ENCODE results near the gene MOSMO. TPM values are rescaled to one million over a fixed set of nuclear protein-coding genes. Genes with fewer than 3 reads are reported as not detected.

MOSMO gene
- total RNA-seq, 2 donors from 2014 or later: 10.9 to 14.2 TPM

DNA sequence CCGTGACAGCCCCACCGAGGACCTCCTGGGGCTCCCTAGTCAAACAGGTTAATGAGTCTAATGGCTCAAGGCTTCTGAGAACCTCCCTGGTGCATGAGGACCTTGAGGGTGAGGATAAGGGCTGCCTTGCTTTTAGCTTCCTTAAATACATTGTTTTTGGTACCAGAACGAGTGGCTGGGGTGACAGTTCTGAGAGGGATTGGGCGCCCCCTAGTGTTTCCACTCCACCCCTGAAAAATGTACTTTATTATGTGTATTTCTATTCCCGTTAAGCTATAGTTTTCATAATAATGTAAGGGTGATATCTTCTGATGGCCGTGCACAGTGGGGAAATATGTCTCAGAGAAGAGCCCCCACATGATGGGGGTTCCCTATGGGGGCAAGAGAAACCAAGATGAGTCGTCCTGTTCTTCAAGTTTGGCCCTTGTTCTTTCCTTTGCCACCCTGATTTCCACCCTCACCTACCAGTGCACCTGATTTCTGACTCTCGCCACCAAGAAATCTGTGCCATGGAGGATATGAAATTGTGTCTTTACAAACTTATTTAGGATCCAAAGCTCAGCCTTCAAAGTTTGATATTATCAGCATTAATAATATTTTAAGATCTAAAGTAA lies 69.9 kb downstream of the MOSMO start:
- H3K9me3 Mint-ChIP-seq: no peaks in the 10 kb centered on the region
- peak; percentile 60 for ATAC-seq (replicated peaks)
- H3K4me1 Mint-ChIP-seq: no peaks in the 10 kb centered on the region
- H3K4me3 Mint-ChIP-seq: no peak overlapping the region
- H3K36me3 Mint-ChIP-seq (ENCODE audit: low read depth): peaks cover 31% of the 10 kb centered on the region
- H3K27me3 Mint-ChIP-seq: no peaks in the 10 kb centered on the region
- no peak overlapping the region for H3K27ac Mint-ChIP-seq

- Mint-ChIP-seq H3K4me1 (no peaks in the 10 kb centered on the region), H3K27ac (no peak overlapping the region), H3K9me3 (no peaks in the 10 kb centered on the region), H3K4me3 (no peak overlapping the region), H3K27me3 (no peaks in the 10 kb centered on the region), H3K36me3 (ENCODE audit: low read depth) (peaks cover 32% of the 10 kb centered on the region)
- no peak for ATAC-seq (replicated peaks)
These were observed 70.7 kb downstream of the MOSMO start for GRCh38 chr16:22078656-22079055.

DNA sequence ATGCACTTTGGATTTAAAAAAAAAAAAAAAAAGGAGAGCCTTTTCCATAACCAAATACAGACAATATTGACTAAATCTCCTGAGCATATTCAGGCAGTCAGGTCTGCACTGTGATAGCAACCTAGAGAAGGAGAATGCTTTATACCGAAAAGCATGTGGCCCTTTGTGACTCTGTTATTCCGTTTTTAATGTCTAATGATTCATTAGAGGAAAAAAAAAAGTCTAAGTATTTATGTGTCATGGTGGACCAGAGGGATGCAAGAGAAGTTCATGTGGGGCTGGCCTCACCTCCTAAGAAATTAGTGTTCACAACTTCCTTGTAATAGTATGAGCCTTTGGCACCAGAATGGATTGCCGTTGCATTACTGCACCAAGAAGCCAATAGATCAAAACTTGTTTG lies 73.1 kb downstream of the MOSMO start:
- Mint-ChIP-seq H3K27ac (no peak overlapping the region), H3K4me1 (no peaks in the 10 kb centered on the region), H3K27me3 (no peaks in the 10 kb centered on the region), H3K36me3 (ENCODE audit: low read depth) (peaks cover 47% of the 10 kb centered on the region), H3K4me3 (no peak overlapping the region), H3K9me3 (no peaks in the 10 kb centered on the region)
- ATAC-seq (replicated peaks): peak; percentile 88

GRCh38 chr16:22086440-22086839 lies 78.5 kb downstream of the MOSMO start:
- ATAC-seq (replicated peaks): no peak
- H3K4me3 Mint-ChIP-seq: no peak overlapping the region
- peaks cover 39% of the 10 kb centered on the region for H3K36me3 Mint-ChIP-seq (ENCODE audit: low read depth)
- no peaks in the 10 kb centered on the region for H3K27me3 Mint-ChIP-seq
- H3K27ac Mint-ChIP-seq: no peak overlapping the region
- H3K9me3 Mint-ChIP-seq: no peaks in the 10 kb centered on the region
- no peaks in the 10 kb centered on the region for H3K4me1 Mint-ChIP-seq

DNA sequence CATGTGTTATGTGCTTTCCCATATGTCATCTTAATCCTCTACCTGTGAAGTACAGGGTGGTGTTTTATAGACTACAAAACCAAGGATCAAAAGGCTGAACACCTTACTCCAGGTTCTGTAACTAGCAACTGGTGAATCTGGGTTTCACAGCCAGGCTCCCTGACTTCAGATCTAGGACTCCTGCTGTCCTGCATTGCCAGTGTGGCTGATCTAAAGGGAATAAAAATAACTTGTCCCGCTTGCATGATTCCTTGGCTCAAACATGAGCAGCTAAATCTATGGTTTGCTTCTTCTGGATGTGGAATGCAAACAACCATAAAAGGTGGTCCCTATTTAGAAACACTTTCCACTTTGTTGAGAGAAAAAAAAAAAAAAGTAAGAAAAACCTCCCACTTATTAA lies 80.7 kb downstream of the MOSMO start:
- Mint-ChIP-seq H3K4me3 (no peak overlapping the region), H3K36me3 (ENCODE audit: low read depth) (peaks cover 25% of the 10 kb centered on the region), H3K27me3 (no peaks in the 10 kb centered on the region), H3K9me3 (no peaks in the 10 kb centered on the region), H3K27ac (no peak overlapping the region), H3K4me1 (no peaks in the 10 kb centered on the region)
- no peak for ATAC-seq (replicated peaks)

- Mint-ChIP-seq H3K9me3 (no peaks in the 10 kb centered on the region), H3K36me3 (ENCODE audit: low read depth) (peaks cover 20% of the 10 kb centered on the region), H3K4me3 (no peak overlapping the region), H3K27me3 (peaks cover under 1% of the 10 kb centered on the region), H3K27ac (no peak overlapping the region), H3K4me1 (no peaks in the 10 kb centered on the region)
- ATAC-seq (replicated peaks): no peak
These were observed 82.0 kb downstream of the MOSMO start for GRCh38 chr16:22089910-22090309.

DNA sequence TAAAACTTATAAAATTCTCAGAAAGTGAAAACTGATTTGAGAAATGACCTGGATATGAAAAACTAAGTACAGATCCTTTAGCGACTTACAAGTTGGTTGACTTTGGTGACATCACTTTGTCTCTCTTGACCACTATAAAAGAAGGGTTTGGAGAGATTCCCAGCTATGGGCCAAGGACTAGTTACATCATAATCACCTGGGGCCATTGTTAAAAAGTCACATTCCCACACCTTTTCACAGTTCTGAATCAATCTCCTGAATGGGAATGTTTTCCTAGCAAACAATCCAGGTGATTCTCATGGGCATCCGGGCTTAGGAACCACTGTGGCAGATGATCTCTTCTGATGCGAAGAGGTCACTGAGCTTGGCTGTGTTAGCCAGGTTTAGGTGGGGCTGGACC lies 83.8 kb downstream of the MOSMO start:
- H3K9me3 Mint-ChIP-seq: no peaks in the 10 kb centered on the region
- H3K27me3 Mint-ChIP-seq: peaks cover 5% of the 10 kb centered on the region
- ATAC-seq (replicated peaks): no peak
- H3K27ac Mint-ChIP-seq: no peak overlapping the region
- no peak overlapping the region for H3K4me3 Mint-ChIP-seq
- peaks cover 4% of the 10 kb centered on the region for H3K36me3 Mint-ChIP-seq (ENCODE audit: low read depth)
- H3K4me1 Mint-ChIP-seq: no peaks in the 10 kb centered on the region

GRCh38 chr16:22092143-22092933 lies 84.4 kb downstream of the MOSMO start, which contains the start of gene VWA3A:
TSS of gene VWA3A (plus strand) at chr16:22092541. CDS start at chr16:22092638, 97 bp downstream.
- Mint-ChIP-seq H3K4me3 (no peak within 1 kb of the TSS), H3K9me3 (no peaks in the 10 kb centered on the region), H3K27ac (no peak within 1 kb of the TSS), H3K4me1 (no peaks in the 10 kb centered on the region), H3K36me3 (ENCODE audit: low read depth) (peaks cover 4% of the 10 kb centered on the region), H3K27me3 (peaks cover 7% of the 10 kb centered on the region)
- no peak for ATAC-seq (replicated peaks)

- Mint-ChIP-seq H3K36me3 (ENCODE audit: low read depth) (peaks cover 4% of the 10 kb centered on the region), H3K4me3 (no peak overlapping the region), H3K27ac (no peak overlapping the region), H3K9me3 (no peaks in the 10 kb centered on the region), H3K27me3 (peaks cover 8% of the 10 kb centered on the region), H3K4me1 (no peaks in the 10 kb centered on the region)
- no peak for ATAC-seq (replicated peaks)
These were observed 85.4 kb downstream of the MOSMO start for GRCh38 chr16:22093331-22093730.

- peaks cover 2% of the 10 kb centered on the region for H3K36me3 Mint-ChIP-seq (ENCODE audit: low read depth)
- H3K27me3 Mint-ChIP-seq: peaks cover 8% of the 10 kb centered on the region
- H3K27ac Mint-ChIP-seq: no peak overlapping the region
- H3K4me3 Mint-ChIP-seq: no peak overlapping the region
- no peaks in the 10 kb centered on the region for H3K4me1 Mint-ChIP-seq
- H3K9me3 Mint-ChIP-seq: no peaks in the 10 kb centered on the region
- ATAC-seq (replicated peaks): no peak
These were observed 86.1 kb downstream of the MOSMO start for GRCh38 chr16:22093996-22094395.

DNA sequence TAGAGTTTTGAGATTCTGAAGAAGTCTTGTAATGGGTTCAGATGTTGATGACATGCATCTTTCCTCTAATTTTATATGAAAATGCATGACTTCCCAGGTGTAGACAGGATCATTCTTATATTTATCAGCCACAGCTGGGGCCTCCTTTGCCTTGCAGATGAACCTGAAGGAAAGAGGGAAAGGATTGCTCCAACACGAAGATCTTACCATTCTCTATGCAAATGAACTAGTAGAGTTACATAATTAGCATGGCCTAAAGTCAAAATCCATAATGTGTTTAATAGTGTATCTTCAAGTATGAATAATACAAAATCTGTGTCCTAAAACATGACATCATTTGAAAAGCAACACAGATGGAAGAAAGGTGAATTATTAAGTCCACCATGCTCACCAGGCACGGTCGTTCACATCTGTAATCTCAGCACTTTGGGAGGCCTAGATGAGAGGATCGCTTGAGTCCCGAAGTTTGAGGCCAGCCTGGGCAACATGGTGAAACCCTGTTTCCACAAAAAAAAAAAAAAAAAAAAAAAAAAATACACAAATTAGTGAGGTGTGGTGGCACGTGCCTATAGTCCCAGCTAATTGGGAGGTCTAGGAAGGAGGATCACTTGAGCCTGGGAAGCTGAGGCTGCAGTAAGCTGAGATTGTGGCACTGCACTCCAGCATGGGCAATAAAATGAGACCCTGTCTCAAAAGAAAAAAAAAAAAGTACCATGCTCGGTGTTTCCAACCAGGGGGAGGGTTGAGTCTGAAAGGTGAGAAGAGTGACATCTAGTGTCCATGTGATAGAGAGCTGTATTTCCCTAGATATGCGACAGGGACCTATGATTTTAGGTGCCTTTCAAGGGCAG lies 90.7 kb downstream of the MOSMO start:
- H3K27me3 Mint-ChIP-seq: peaks cover 8% of the 10 kb centered on the region
- peak; percentile 70 for ATAC-seq (replicated peaks)
- H3K9me3 Mint-ChIP-seq: no peaks in the 10 kb centered on the region
- H3K4me3 Mint-ChIP-seq: no peak overlapping the region
- no peaks in the 10 kb centered on the region for H3K36me3 Mint-ChIP-seq (ENCODE audit: low read depth)
- no peak overlapping the region for H3K27ac Mint-ChIP-seq
- no peaks in the 10 kb centered on the region for H3K4me1 Mint-ChIP-seq

DNA sequence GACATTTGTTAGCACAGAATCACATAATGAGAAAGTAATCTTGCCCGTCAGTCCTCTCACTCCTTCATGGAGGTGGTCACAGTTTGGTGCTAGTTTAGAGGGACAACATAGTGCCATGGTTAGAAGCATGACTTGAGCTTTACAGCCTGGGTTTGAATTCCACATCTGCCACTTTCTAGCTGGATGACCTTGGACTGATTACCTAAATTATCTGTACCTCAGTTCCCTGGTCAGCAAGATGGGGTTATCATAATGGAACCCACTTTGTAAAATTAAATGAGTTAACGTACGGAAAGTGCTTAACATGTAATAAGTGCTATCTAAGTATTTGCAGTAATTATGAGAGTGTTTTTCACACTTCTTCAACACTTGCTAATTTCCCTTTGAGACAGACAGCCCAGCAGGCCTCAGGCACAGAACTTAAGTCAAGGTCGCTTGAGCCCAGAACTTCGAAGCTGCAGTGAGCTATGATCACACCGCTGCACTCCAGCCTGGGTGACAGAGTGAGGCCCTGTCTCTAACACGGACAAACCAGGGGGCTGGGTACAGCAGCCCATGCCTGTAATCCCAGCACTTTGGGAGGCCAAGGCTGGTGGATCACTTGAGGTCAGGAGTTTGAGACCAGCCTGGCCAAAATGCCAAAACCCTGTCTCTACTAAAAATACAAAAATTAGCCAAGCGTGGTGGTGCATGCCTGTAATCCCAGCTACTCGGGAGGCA lies 91.5 kb downstream of the MOSMO start:
- Mint-ChIP-seq H3K9me3 (no peaks in the 10 kb centered on the region), H3K4me3 (no peak overlapping the region), H3K27ac (no peak overlapping the region), H3K36me3 (ENCODE audit: low read depth) (no peaks in the 10 kb centered on the region), H3K4me1 (no peaks in the 10 kb centered on the region), H3K27me3 (peaks cover 8% of the 10 kb centered on the region)
- ATAC-seq (replicated peaks): no peak

DNA sequence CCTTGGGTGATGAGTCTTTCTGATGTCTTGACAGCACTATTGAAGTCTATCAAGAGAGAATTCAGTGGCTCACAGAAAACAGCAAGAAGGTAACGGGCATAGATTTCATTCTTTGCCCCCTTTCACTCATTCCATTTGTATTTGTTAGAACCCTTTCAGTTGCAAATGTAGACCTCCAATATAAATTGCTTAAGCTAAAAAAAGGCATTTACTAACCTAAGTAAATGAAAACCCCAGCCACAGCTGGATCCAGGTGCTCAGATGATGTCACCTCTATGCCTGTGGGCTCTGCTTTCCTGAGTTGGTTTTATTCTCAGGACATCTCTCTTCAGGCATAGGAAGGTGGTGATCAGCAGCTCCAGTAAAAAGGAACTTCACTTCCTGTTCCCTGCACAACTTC lies 95.5 kb downstream of the MOSMO start:
- H3K4me1 Mint-ChIP-seq: no peaks in the 10 kb centered on the region
- no peaks in the 10 kb centered on the region for H3K9me3 Mint-ChIP-seq
- no peak overlapping the region for H3K4me3 Mint-ChIP-seq
- no peaks in the 10 kb centered on the region for H3K27me3 Mint-ChIP-seq
- no peak overlapping the region for H3K27ac Mint-ChIP-seq
- H3K36me3 Mint-ChIP-seq (ENCODE audit: low read depth): no peaks in the 10 kb centered on the region
- ATAC-seq (replicated peaks): no peak

- no peak overlapping the region for H3K4me3 Mint-ChIP-seq
- H3K36me3 Mint-ChIP-seq (ENCODE audit: low read depth): no peaks in the 10 kb centered on the region
- H3K27me3 Mint-ChIP-seq: peaks cover 5% of the 10 kb centered on the region
These were observed 101.5 kb downstream of the MOSMO start for GRCh38 chr16:22109258-22109898.

More at GRCh38 chr16:22109258-22109898, 101.5 kb downstream of the MOSMO start:
- no peak overlapping the region for H3K27ac Mint-ChIP-seq
- no peaks in the 10 kb centered on the region for H3K4me1 Mint-ChIP-seq
- no peaks in the 10 kb centered on the region for H3K9me3 Mint-ChIP-seq
- ATAC-seq (replicated peaks): no peak
